ENCODE results near the gene PLSCR3. TPM values are rescaled to one million over a fixed set of nuclear protein-coding genes. Genes with fewer than 3 reads are reported as not detected.
A peak's percentile ranks its signal among the peaks of the same experiment; 100 is the strongest.

The PLSCR3 gene
- total and polyA plus RNA-seq, 5 experiments from 2014 or later: 75.8 to 152 (median 90.5) TPM

- DNase-seq (peak in 1 of 10 donors; percentile 63), ATAC-seq (no peak)
- H3K4me3 Mint-ChIP-seq: peak overlapping the region; percentile 74 to 92 (median 86)
- H3K27ac Mint-ChIP-seq: peak overlapping the region; percentile 27 to 91 (median 86)
- POLR2A ChIA-PET: interaction anchor here (0.6 to 5.1 kb wide), 9 partner anchors 16 to 131 kb away, joined by 3 to 65 read pairs (median 5); partner anchors contain the start of genes ACAP1, FGF11, GPS2 and POLR2A
- H3K9me3 Mint-ChIP-seq: no peaks in the 10 kb centered on the region
- H3K4me1 Mint-ChIP-seq: peaks cover 20 to 70% (median 51%) of the 10 kb centered on the region in 4 donors
- H3K36me3 Mint-ChIP-seq: peaks cover 0 to 29% (median 5%) of the 10 kb centered on the region in 3 donors
- H3K27me3 Mint-ChIP-seq: no peaks in the 10 kb centered on the region
Observed at GRCh38 chr17:7352910-7353635, 41.3 kb downstream of the PLSCR3 start.

GRCh38 chr17:7352503-7352889 is 41.8 kb downstream of the PLSCR3 start:
- Mint-ChIP-seq H3K4me3 (peak overlapping the region; percentile 74 to 92 (median 86)), H3K27ac (peak overlapping the region; percentile 67 to 91 (median 86)), H3K36me3 (peaks cover 0 to 34% (median 5%) of the 10 kb centered on the region in 3 donors), H3K9me3 (no peaks in the 10 kb centered on the region), H3K4me1 (peaks cover 20 to 76% (median 53%) of the 10 kb centered on the region in 4 donors), H3K27me3 (no peaks in the 10 kb centered on the region)
- DNase-seq (peak in 1 of 10 donors; percentile 62), ATAC-seq (no peak)
- POLR2A ChIA-PET: interaction anchor here (1.0 to 5.1 kb wide), 6 partner anchors 16 to 131 kb away, joined by 3 to 65 read pairs (median 10); partner anchors contain the start of genes ACAP1, FGF11, POLR2A and TMEM102

- POLR2A ChIA-PET: interaction anchor here (0.6 to 5.9 kb wide), 21 partner anchors 10 to 335 kb away, joined by 3 to 109 read pairs (median 8); partner anchors contain the start of genes ACAP1, FGF11, GPS2 and NEURL4
- Mint-ChIP-seq H3K4me1 (peaks cover 19 to 82% (median 55%) of the 10 kb centered on the region in 4 donors), H3K9me3 (no peaks in the 10 kb centered on the region), H3K27me3 (no peaks in the 10 kb centered on the region), H3K4me3 (peak within 1 kb of the TSS; percentile 74 to 92 (median 86)), H3K27ac (peak within 1 kb of the TSS; percentile 78 to 91 (median 86)), H3K36me3 (peaks cover 0 to 40% (median 5%) of the 10 kb centered on the region in 3 donors)
- peak; percentile 51 to 81 (median 62) for DNase-seq
- peak; percentile 38 to 51 for ATAC-seq
Observed at GRCh38 chr17:7351665-7352502, 42.4 kb downstream of the PLSCR3 start, which contains the start of gene KCTD11. Gene KCTD11, plus strand, starts transcription at chr17:7352162.

GRCh38 chr17:7348478-7349242 is 45.7 kb downstream of the PLSCR3 start:
- Mint-ChIP-seq H3K36me3 (peaks cover 0 to 72% (median 5%) of the 10 kb centered on the region in 3 donors), H3K27ac (peak overlapping the region; percentile 53 to 95 (median 82)), H3K4me1 (peaks cover 16 to 77% (median 43%) of the 10 kb centered on the region in 4 donors), H3K27me3 (no peaks in the 10 kb centered on the region), H3K9me3 (no peaks in the 10 kb centered on the region), H3K4me3 (peak overlapping the region in 1 of 10 donors; percentile 32)
- POLR2A ChIA-PET: interaction anchor here (0.7 to 5.9 kb wide), 10 partner anchors 9 to 212 kb away, joined by 3 to 109 read pairs (median 4); partner anchors contain the start of genes ACAP1, GPS2, NEURL4 and PLSCR3
- DNase-seq (no peak), ATAC-seq (no peak)

GRCh38 chr17:7347630-7348477 is 46.5 kb downstream of the PLSCR3 start:
- ATAC-seq: no peak
- peak overlapping the region in 6 of 10 donors; percentile 58 to 92 (median 71) for H3K27ac Mint-ChIP-seq
- no peak for DNase-seq
- H3K4me1 Mint-ChIP-seq: peaks cover 17 to 75% (median 37%) of the 10 kb centered on the region in 4 donors
- H3K27me3 Mint-ChIP-seq: no peaks in the 10 kb centered on the region
- POLR2A ChIA-PET: interaction anchor here (0.5 to 5.9 kb wide), 9 partner anchors 8 to 213 kb away, joined by 3 to 109 read pairs (median 4); partner anchors contain the start of genes ACAP1, GPS2, NEURL4 and PLSCR3
- no peaks in the 10 kb centered on the region for H3K9me3 Mint-ChIP-seq
- H3K36me3 Mint-ChIP-seq: peaks cover 0 to 80% (median 5%) of the 10 kb centered on the region in 3 donors
- no peak overlapping the region for H3K4me3 Mint-ChIP-seq

- H3K9me3 Mint-ChIP-seq: no peaks in the 10 kb centered on the region
- H3K27me3 Mint-ChIP-seq: no peaks in the 10 kb centered on the region
- DNase-seq (peak in 1 of 10 donors; percentile 57), ATAC-seq (no peak)
- peaks cover 0 to 84% (median 5%) of the 10 kb centered on the region in 3 donors for H3K36me3 Mint-ChIP-seq
- POLR2A ChIA-PET: interaction anchor here (0.5 to 5.9 kb wide), 6 partner anchors 10 to 34 kb away, joined by 4 to 109 read pairs (median 28); partner anchors contain the start of genes ACAP1, GPS2 and NEURL4
- H3K4me1 Mint-ChIP-seq: peaks cover 12 to 68% (median 32%) of the 10 kb centered on the region in 4 donors
- peak overlapping the region in 4 of 10 donors; percentile 8 to 77 (median 56) for H3K27ac Mint-ChIP-seq
- no peak overlapping the region for H3K4me3 Mint-ChIP-seq
Observed at GRCh38 chr17:7346761-7347614, 47.3 kb downstream of the PLSCR3 start.

GRCh38 chr17:7343250-7343649 is 51.1 kb downstream of the PLSCR3 start:
- POLR2A ChIA-PET: interaction anchor here (0.6 to 3.0 kb wide), 6 partner anchors 13 to 62 kb away, joined by 3 to 12 read pairs (median 5); partner anchors contain the start of gene SLC2A4
- no peaks in the 10 kb centered on the region for H3K9me3 Mint-ChIP-seq
- H3K36me3 Mint-ChIP-seq: peaks cover 0 to 93% (median 7%) of the 10 kb centered on the region in 3 donors
- peak in 1 of 10 donors; percentile 53 for DNase-seq
- no peak for ATAC-seq
- peaks cover 9 to 57% (median 37%) of the 10 kb centered on the region in 4 donors for H3K4me1 Mint-ChIP-seq
- no peak overlapping the region for H3K4me3 Mint-ChIP-seq
- peak overlapping the region in 6 of 10 donors; percentile 17 to 81 (median 68) for H3K27ac Mint-ChIP-seq
- no peaks in the 10 kb centered on the region for H3K27me3 Mint-ChIP-seq

- ATAC-seq (no peak), DNase-seq (peak in 1 of 10 donors; percentile 22)
- Mint-ChIP-seq H3K27ac (peak overlapping the region in 8 of 10 donors; percentile 31 to 82 (median 62)), H3K4me1 (peaks cover 13 to 57% (median 45%) of the 10 kb centered on the region in 4 donors), H3K36me3 (peaks cover 0 to 90% (median 15%) of the 10 kb centered on the region in 3 donors), H3K9me3 (no peaks in the 10 kb centered on the region), H3K4me3 (peak overlapping the region in 1 of 10 donors; percentile 24), H3K27me3 (no peaks in the 10 kb centered on the region)
- POLR2A ChIA-PET: interaction anchor here (1.0 to 2.4 kb wide), 5 partner anchors 9 to 95 kb away, joined by 3 to 12 read pairs (median 6); no protein-coding TSS in a partner anchor
Observed at GRCh38 chr17:7341842-7342241, 52.5 kb downstream of the PLSCR3 start.

GRCh38 chr17:7340179-7340578 is 54.1 kb downstream of the PLSCR3 start:
- Mint-ChIP-seq H3K36me3 (peaks cover 0 to 73% (median 15%) of the 10 kb centered on the region in 3 donors), H3K27me3 (no peaks in the 10 kb centered on the region), H3K4me3 (peak overlapping the region in 3 of 10 donors; percentile 23 to 66 (median 36)), H3K27ac (peak overlapping the region in 6 of 10 donors; percentile 18 to 87 (median 36)), H3K9me3 (no peaks in the 10 kb centered on the region), H3K4me1 (peaks cover 20 to 64% (median 54%) of the 10 kb centered on the region in 4 donors)
- POLR2A ChIA-PET: interaction anchor here (0.8 to 2.3 kb wide), 4 partner anchors 9 to 31 kb away, joined by 3 to 11 read pairs (median 3); partner anchors contain the start of genes GPS2 and NEURL4
- no peak for DNase-seq
- no peak for ATAC-seq

Data from naive thymus-derived CD8-positive, alpha-beta T cell (primary cell).